Astrocyte (in vitro differentiated cells and primary cell): ENCODE results near the gene NCOR1. TPM values are rescaled to one million over a fixed set of nuclear protein-coding genes. Genes with fewer than 3 reads are reported as not detected.

Source experiments
- DNase-seq: peaks from one replicate; pipeline ENCODE4 v3.0.0-alpha.2; 2010; ENCODE audit warnings: low read depth
- FAIRE-seq: peaks from 2 replicates; lab custom pipeline; 2011; peaks lifted over from hg19 to GRCh38; lab: Jason Lieb, UNC
- H2AFZ ChIP-seq: 2 replicates; pipeline ENCODE4 v1.6.0; 2012; ENCODE audit warnings: low read depth, low read length, inconsistent platforms
- H3K27ac ChIP-seq: 2 replicates; pipeline ENCODE4 v1.5.1; 2011; ENCODE audit warnings: low read depth, low read length, inconsistent platforms
- H3K27me3 ChIP-seq: 2 replicates; pipeline ENCODE4 v1.6.0; 2011; ENCODE audit warnings: low read length, inconsistent platforms; ENCODE audit not compliant: insufficient read depth
- H3K36me3 ChIP-seq: 2 replicates; pipeline ENCODE4 v1.5.1; 2011; ENCODE audit warnings: low read length, inconsistent platforms; ENCODE audit not compliant: insufficient read depth
- H3K4me1 ChIP-seq: 2 replicates; pipeline ENCODE4 v1.5.1; 2011; ENCODE audit warnings: low read length, inconsistent platforms; ENCODE audit not compliant: insufficient read depth
- H3K4me2 ChIP-seq: 2 replicates; pipeline ENCODE4 v1.6.0; 2012; ENCODE audit warnings: low read length, inconsistent platforms
- H3K4me3 ChIP-seq: 2 replicates; pipeline ENCODE4 v1.5.1; 2011; ENCODE audit warnings: low read depth, mild to moderate bottlenecking, low read length, inconsistent platforms; ENCODE audit not compliant: insufficient read depth
- H3K79me2 ChIP-seq: 2 replicates; pipeline ENCODE4 v1.6.0; 2012; ENCODE audit warnings: mild to moderate bottlenecking, low read length, inconsistent platforms; ENCODE audit not compliant: insufficient read depth
- H3K9ac ChIP-seq: 2 replicates; pipeline ENCODE4 v1.6.0; 2012; ENCODE audit warnings: mild to moderate bottlenecking, low read length, inconsistent platforms
- H3K9me3 ChIP-seq: 2 replicates; pipeline ENCODE4 v1.5.1; 2012; ENCODE audit warnings: low read depth, mild to moderate bottlenecking, low read length, inconsistent platforms; ENCODE audit not compliant: insufficient read depth
- H4K20me1 ChIP-seq: 2 replicates; pipeline ENCODE4 v1.6.0; 2012; ENCODE audit warnings: low read length, inconsistent platforms; ENCODE audit not compliant: insufficient read depth
- H3K27ac Mint-ChIP-seq: one replicate; pipeline ENCODE4 v1.8.0; 2021; ENCODE audit warnings: mild to moderate bottlenecking, mixed read lengths; ENCODE audit not compliant: unreplicated experiment
- H3K27me3 Mint-ChIP-seq: one replicate; pipeline ENCODE4 v1.8.0; 2021; ENCODE audit warnings: low read depth, mixed read lengths; ENCODE audit not compliant: unreplicated experiment
- H3K36me3 Mint-ChIP-seq: one replicate; pipeline ENCODE4 v1.8.0; 2021; ENCODE audit warnings: low read depth, mixed read lengths; ENCODE audit not compliant: unreplicated experiment
- H3K4me1 Mint-ChIP-seq: one replicate; pipeline ENCODE4 v1.8.0; 2021; ENCODE audit warnings: low read depth, mixed read lengths; ENCODE audit not compliant: unreplicated experiment
- H3K4me3 Mint-ChIP-seq: one replicate; pipeline ENCODE4 v1.8.0; 2021; ENCODE audit warnings: mild to moderate bottlenecking, moderate library complexity, mixed read lengths; ENCODE audit not compliant: unreplicated experiment
- H3K9me3 Mint-ChIP-seq: one replicate; pipeline ENCODE4 v1.8.0; 2021; ENCODE audit warnings: mild to moderate bottlenecking, mixed read lengths; ENCODE audit not compliant: unreplicated experiment
- EZH2 ChIP-seq: IDR thresholded peaks from 2 replicates; pipeline ENCODE4 v1.6.1; 2012; ENCODE audit warnings: mild to moderate bottlenecking, low read length, inconsistent platforms; ENCODE audit not compliant: insufficient read depth
- total RNA-seq: library from RNA; stranded (reverse); gene quantifications from 2 replicates; pipeline ENCODE4 v1.2.1, GENCODE V29; 2021
- TF ChIP-seq, protein P1 (sequence below): IDR thresholded peaks from 2 replicates; pipeline ENCODE4 v1.5.1; 2011; ENCODE audit warnings: low read depth, mild to moderate bottlenecking, inconsistent platforms, low read length, moderate library complexity; ENCODE audit not compliant: insufficient read depth

Gene NCOR1
- total RNA-seq, 1 donor from 2014 or later, result 119 TPM

DNA sequence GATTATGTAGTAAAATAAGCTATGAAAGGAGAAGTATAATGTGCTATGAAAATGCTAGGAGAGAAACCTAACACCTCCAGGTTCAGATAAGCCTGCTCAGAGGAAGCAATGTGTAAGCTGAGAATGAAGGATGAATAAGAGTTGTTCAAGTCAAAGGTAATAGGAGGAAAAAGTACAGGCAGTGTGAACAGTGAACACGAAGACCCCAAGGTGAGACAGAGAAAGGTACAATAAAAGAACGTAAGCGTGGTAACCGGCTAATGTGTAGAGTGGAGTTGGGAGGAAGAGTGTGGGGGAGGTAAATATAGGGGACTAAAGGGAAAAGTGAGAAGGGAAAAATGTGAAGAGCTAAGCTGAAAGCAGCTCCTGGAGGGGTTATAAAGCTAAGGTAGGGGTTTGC lies 141.5 kb downstream of the NCOR1 start:
- DNase-seq (no peak), FAIRE-seq (no peak)
- Histone ChIP-seq H3K9ac (no peak overlapping the region), H3K79me2 (peaks cover 4% of the 10 kb centered on the region), H4K20me1 (peaks cover 9% of the 10 kb centered on the region), H3K27ac (no peak overlapping the region), H3K4me1 (no peaks in the 10 kb centered on the region), H2AFZ (no peak overlapping the region), H3K27me3 (no peaks in the 10 kb centered on the region), H3K9me3 (no peaks in the 10 kb centered on the region), H3K4me2 (no peak overlapping the region), H3K4me3 (no peak overlapping the region), H3K36me3 (peaks cover 57% of the 10 kb centered on the region)
- no peaks in the 10 kb centered on the region for H3K9me3 Mint-ChIP-seq
- H3K4me1 Mint-ChIP-seq, result no peaks in the 10 kb centered on the region
- peaks cover 23% of the 10 kb centered on the region for H3K36me3 Mint-ChIP-seq
- no peaks in the 10 kb centered on the region for H3K27me3 Mint-ChIP-seq
- H3K4me3 Mint-ChIP-seq, result no peak overlapping the region
- no peak for TF ChIP-seq EZH2
- TF ChIP-seq, protein P1, sequence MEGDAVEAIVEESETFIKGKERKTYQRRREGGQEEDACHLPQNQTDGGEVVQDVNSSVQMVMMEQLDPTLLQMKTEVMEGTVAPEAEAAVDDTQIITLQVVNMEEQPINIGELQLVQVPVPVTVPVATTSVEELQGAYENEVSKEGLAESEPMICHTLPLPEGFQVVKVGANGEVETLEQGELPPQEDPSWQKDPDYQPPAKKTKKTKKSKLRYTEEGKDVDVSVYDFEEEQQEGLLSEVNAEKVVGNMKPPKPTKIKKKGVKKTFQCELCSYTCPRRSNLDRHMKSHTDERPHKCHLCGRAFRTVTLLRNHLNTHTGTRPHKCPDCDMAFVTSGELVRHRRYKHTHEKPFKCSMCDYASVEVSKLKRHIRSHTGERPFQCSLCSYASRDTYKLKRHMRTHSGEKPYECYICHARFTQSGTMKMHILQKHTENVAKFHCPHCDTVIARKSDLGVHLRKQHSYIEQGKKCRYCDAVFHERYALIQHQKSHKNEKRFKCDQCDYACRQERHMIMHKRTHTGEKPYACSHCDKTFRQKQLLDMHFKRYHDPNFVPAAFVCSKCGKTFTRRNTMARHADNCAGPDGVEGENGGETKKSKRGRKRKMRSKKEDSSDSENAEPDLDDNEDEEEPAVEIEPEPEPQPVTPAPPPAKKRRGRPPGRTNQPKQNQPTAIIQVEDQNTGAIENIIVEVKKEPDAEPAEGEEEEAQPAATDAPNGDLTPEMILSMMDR, result no peak
- H3K27ac Mint-ChIP-seq, result no peak overlapping the region

DNA sequence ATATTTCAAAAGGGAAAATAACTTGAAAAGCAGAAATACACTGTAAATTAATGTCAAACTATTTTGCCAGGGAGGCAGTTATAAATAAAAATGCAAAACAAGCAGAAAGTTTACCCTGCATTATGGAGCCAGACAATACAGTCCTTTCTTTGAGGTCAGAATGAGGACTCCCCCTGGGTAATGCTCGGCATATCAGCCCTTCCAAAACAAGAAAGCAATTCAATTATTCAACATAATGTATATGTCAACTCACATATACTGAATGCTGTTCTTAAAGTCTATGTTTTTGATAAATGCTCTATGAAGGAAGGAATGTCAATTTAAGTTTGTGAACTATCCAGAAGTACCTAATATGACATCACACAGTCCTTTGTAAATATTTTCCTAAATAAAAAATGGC lies 143.3 kb downstream of the NCOR1 start:
- no peak overlapping the region for H3K27ac ChIP-seq
- no peak overlapping the region for H3K4me3 Mint-ChIP-seq
- no peaks in the 10 kb centered on the region for H3K27me3 ChIP-seq
- H4K20me1 ChIP-seq, result peaks cover 9% of the 10 kb centered on the region
- H3K4me1 ChIP-seq, result no peaks in the 10 kb centered on the region
- DNase-seq, result no peak
- no peak overlapping the region for H3K4me2 ChIP-seq
- no peak for TF ChIP-seq EZH2
- TF ChIP-seq, protein P1, result no peak
- H3K9me3 ChIP-seq, result no peaks in the 10 kb centered on the region
- H2AFZ ChIP-seq, result no peak overlapping the region
- H3K36me3 Mint-ChIP-seq, result peaks cover 23% of the 10 kb centered on the region
- H3K36me3 ChIP-seq, result peaks cover 61% of the 10 kb centered on the region
- H3K27me3 Mint-ChIP-seq, result no peaks in the 10 kb centered on the region
- no peak overlapping the region for H3K27ac Mint-ChIP-seq
- H3K9ac ChIP-seq, result no peak overlapping the region
- no peak overlapping the region for H3K4me3 ChIP-seq
- H3K79me2 ChIP-seq, result peaks cover 4% of the 10 kb centered on the region
- no peak for FAIRE-seq
- H3K9me3 Mint-ChIP-seq, result no peaks in the 10 kb centered on the region
- no peaks in the 10 kb centered on the region for H3K4me1 Mint-ChIP-seq

DNA sequence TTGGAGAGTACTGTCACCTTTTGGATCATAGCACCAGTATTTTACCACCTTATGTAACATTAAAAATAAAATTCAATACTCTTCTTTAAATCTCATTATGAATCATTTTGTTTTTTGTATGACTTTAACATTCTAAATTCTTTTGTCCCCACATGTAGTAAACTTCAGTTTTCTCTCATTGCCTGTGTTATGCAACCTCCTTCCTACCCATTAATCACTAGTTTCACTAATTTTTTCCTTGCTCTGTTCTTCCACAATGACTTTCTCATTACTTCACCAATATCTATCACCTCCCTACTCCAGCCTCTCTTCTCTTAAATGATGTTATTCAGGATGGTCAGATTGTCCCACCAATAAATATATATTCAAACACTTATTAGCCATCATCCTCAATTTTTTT lies 147.0 kb downstream of the NCOR1 start:
- H3K36me3 Mint-ChIP-seq, result peaks cover 19% of the 10 kb centered on the region
- no peak overlapping the region for H2AFZ ChIP-seq
- H3K4me1 ChIP-seq, result no peaks in the 10 kb centered on the region
- H3K79me2 ChIP-seq, result no peaks in the 10 kb centered on the region
- H3K9me3 Mint-ChIP-seq, result no peaks in the 10 kb centered on the region
- DNase-seq (no peak), FAIRE-seq (no peak)
- no peak overlapping the region for H3K27ac ChIP-seq
- no peaks in the 10 kb centered on the region for H3K27me3 ChIP-seq
- no peak overlapping the region for H3K4me2 ChIP-seq
- H3K4me1 Mint-ChIP-seq, result no peaks in the 10 kb centered on the region
- H4K20me1 ChIP-seq, result no peaks in the 10 kb centered on the region
- TF ChIP-seq, protein P1, result no peak
- no peak for TF ChIP-seq EZH2
- H3K4me3 ChIP-seq, result no peak overlapping the region
- no peak overlapping the region for H3K9ac ChIP-seq
- H3K9me3 ChIP-seq, result no peaks in the 10 kb centered on the region
- H3K36me3 ChIP-seq, result peaks cover 70% of the 10 kb centered on the region
- H3K4me3 Mint-ChIP-seq, result no peak overlapping the region
- H3K27ac Mint-ChIP-seq, result no peak overlapping the region
- no peaks in the 10 kb centered on the region for H3K27me3 Mint-ChIP-seq
